ENCODE measurements around the gene NEGR1. TPM values are rescaled to one million over a fixed set of nuclear protein-coding genes. Genes with fewer than 3 reads are reported as not detected.

NEGR1 gene
- total and polyA plus RNA-seq, 4 donors, result 0.08 to 0.14 (median 0.12) TPM; not detected in 1

DNA sequence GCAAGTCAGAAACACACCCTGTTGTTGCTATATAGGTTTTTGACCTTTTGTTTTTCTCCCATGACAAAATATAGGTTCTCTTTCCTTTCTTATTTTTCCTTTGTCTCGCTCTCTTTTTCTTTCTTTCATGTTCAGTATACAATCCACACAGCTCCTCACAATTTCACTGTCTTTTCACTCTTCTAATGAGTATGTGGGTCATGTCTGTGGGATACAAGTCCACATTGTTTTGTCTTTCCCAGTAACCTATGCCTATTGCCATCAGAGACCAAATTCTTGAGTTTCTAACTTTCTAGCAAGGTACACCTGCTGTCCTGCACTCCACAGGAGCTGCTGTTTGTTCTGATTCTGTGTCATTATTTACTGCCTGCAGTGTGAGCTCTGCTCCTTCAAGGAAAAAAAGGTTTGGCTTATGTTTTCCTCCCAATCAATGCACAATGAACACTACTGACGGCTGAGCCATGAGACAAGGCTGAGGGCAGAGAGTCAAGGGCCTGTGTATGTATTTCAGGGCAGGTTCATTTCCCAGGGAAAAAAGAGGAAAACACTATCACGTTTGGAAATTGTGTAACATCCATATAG lies 453.8 kb downstream of the NEGR1 start:
- DNase-seq (ENCODE audit: low spot score), result no peak
- H3K9me3 ChIP-seq (ENCODE audit: control insufficient read depth in 4 of 4, low read length in 3 of 4), result no peaks in the 10 kb centered on the region
- H3K27me3 ChIP-seq (ENCODE audit: control insufficient read depth in 4 of 4, insufficient read depth in 4 of 4, low read length in 3 of 4), result peaks cover 0 to 5% (median 0%) of the 10 kb centered on the region in 4 donors
- no peaks in the 10 kb centered on the region for H3K4me1 ChIP-seq (ENCODE audit: control insufficient read depth in 4 of 4, insufficient read depth in 4 of 4, low read length in 3 of 4)
- WGBS, result 53% methylated on average over 3 of the region's 3 CpGs
- H3K9ac ChIP-seq (ENCODE audit: low read depth in 1 of 2, low read length in 2 of 2), result no peak overlapping the region
- no peak overlapping the region for H3K27ac ChIP-seq (ENCODE audit: low read depth in 1 of 2, low read length in 2 of 2)
- TF ChIP-seq, protein P1, sequence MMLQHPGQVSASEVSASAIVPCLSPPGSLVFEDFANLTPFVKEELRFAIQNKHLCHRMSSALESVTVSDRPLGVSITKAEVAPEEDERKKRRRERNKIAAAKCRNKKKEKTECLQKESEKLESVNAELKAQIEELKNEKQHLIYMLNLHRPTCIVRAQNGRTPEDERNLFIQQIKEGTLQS (IDR thresholded peaks at IDR 0.05), result no peak
- TF ChIP-seq FOXA2 (IDR thresholded peaks at IDR 0.05) (no peak), RXRA (IDR thresholded peaks at IDR 0.05) (no peak), TAF1 (conservative IDR thresholded peaks at IDR 0.05) (no peak), HNF4A (conservative IDR thresholded peaks at IDR 0.05) (no peak), REST (IDR thresholded peaks at IDR 0.05) (no peak), FOXA1 (IDR thresholded peaks at IDR 0.05) (no peak), HNF4G (IDR thresholded peaks at IDR 0.05) (no peak), SP1 (IDR thresholded peaks at IDR 0.05) (no peak), JUND (IDR thresholded peaks at IDR 0.05) (no peak), RAD21 (IDR thresholded peaks at IDR 0.05) (no peak), EGR1 (IDR thresholded peaks at IDR 0.05; ENCODE audit: low read depth in 2 of 2) (no peak), NR2F2 (IDR thresholded peaks at IDR 0.05) (no peak), YY1 (IDR thresholded peaks at IDR 0.05) (no peak), GABPA (IDR thresholded peaks at IDR 0.05 in 1 of 2, conservative IDR thresholded peaks at IDR 0.05 in 1 of 2) (no peak)
- TF ChIP-seq, protein P2, sequence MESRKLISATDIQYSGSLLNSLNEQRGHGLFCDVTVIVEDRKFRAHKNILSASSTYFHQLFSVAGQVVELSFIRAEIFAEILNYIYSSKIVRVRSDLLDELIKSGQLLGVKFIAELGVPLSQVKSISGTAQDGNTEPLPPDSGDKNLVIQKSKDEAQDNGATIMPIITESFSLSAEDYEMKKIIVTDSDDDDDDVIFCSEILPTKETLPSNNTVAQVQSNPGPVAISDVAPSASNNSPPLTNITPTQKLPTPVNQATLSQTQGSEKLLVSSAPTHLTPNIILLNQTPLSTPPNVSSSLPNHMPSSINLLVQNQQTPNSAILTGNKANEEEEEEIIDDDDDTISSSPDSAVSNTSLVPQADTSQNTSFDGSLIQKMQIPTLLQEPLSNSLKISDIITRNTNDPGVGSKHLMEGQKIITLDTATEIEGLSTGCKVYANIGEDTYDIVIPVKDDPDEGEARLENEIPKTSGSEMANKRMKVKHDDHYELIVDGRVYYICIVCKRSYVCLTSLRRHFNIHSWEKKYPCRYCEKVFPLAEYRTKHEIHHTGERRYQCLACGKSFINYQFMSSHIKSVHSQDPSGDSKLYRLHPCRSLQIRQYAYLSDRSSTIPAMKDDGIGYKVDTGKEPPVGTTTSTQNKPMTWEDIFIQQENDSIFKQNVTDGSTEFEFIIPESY (IDR thresholded peaks at IDR 0.05), result no peak
- TF ChIP-seq, protein P3, sequence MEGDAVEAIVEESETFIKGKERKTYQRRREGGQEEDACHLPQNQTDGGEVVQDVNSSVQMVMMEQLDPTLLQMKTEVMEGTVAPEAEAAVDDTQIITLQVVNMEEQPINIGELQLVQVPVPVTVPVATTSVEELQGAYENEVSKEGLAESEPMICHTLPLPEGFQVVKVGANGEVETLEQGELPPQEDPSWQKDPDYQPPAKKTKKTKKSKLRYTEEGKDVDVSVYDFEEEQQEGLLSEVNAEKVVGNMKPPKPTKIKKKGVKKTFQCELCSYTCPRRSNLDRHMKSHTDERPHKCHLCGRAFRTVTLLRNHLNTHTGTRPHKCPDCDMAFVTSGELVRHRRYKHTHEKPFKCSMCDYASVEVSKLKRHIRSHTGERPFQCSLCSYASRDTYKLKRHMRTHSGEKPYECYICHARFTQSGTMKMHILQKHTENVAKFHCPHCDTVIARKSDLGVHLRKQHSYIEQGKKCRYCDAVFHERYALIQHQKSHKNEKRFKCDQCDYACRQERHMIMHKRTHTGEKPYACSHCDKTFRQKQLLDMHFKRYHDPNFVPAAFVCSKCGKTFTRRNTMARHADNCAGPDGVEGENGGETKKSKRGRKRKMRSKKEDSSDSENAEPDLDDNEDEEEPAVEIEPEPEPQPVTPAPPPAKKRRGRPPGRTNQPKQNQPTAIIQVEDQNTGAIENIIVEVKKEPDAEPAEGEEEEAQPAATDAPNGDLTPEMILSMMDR (IDR thresholded peaks at IDR 0.05; ENCODE audit: low read depth, low read length, missing input control), result no peak
- TF ChIP-seq, protein P4, sequence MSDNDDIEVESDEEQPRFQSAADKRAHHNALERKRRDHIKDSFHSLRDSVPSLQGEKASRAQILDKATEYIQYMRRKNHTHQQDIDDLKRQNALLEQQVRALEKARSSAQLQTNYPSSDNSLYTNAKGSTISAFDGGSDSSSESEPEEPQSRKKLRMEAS (IDR thresholded peaks at IDR 0.05), result no peak
- H3K36me3 ChIP-seq (ENCODE audit: control insufficient read depth in 4 of 4, insufficient read depth in 3 of 4, low read depth in 1 of 4, low read length in 3 of 4), result no peaks in the 10 kb centered on the region
- H3K4me3 ChIP-seq (ENCODE audit: low read depth in 1 of 3, low read length in 3 of 3), result no peak overlapping the region
